ENCODE data around the gene LGMN. TPM values are rescaled to one million over a fixed set of nuclear protein-coding genes. Genes with fewer than 3 reads are reported as not detected.

LGMN gene
- total and polyA plus RNA-seq, 2 experiments from 2014 or later: 60.0 to 83.5 TPM

DNA sequence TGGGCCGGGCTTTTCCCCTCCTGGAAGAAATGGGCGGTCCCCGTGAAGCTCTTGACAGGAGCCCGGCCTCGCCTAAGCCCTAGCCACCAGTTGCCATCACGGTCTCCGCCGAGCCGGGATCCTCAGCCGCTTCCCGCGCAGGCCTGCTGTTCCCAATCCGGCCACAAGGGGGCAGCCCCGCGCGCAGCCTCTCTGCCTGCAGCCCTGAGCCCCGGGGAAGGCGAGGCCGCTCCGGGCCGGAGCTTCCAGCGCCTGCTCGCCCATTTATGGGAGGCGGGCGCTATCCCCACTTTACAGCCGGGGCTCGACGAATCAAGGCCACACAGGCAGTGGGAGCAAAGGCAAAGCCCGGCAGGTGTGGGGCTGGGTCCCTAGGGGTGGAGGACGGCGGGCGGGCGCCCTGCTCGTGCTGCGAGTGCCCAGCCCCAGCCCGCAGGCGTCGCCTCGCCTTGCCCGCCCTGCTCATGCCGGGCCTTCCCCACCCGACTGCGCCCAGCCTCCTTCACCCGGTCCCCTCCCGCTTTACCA, 61.5 kb downstream of the LGMN start:
- Histone ChIP-seq H3K36me3 (ENCODE audit: insufficient read depth) (no peaks in the 10 kb centered on the region), H3K79me2 (replicated peaks; ENCODE audit: insufficient read depth) (no peaks in the 10 kb centered on the region), H3K9me2 (ENCODE audit: insufficient read depth) (no peaks in the 10 kb centered on the region), H3K4me2 (peak overlapping the region; percentile 81), H3K4me1 (ENCODE audit: insufficient read depth) (no peaks in the 10 kb centered on the region), H4K20me1 (replicated peaks; ENCODE audit: insufficient read depth) (no peaks in the 10 kb centered on the region), H2AFZ (peak overlapping the region; percentile 90), H3F3A (replicated peaks; ENCODE audit: low read depth) (no peaks in the 10 kb centered on the region), H3K4me3 (peak overlapping the region; percentile 63), H3K27me3 (ENCODE audit: insufficient read depth) (peaks cover 23% of the 10 kb centered on the region), H3K27ac (ENCODE audit: low read depth) (no peak overlapping the region)
- no peaks in the 10 kb centered on the region for H3K4me1 Mint-ChIP-seq
- ATAC-seq (peak; percentile 79), DNase-seq (ENCODE audit: low spot score) (peak; percentile 88)
- TF ChIP-seq NANOG (IDR thresholded peaks at IDR 0.05; ENCODE audit: borderline replicate concordance) (no peak), JUNB (IDR thresholded peaks at IDR 0.05; ENCODE audit: unreplicated experiment) (no peak), CTCF (conservative IDR thresholded peaks at IDR 0.05; ENCODE audit: low read depth in 2 of 2) (peak; percentile 76 to 87), POLR2AphosphoS5 (IDR thresholded peaks at IDR 0.05; ENCODE audit: low read depth) (0 out of 2 replicates have a peak, but pooled peaks have one; percentile 24), EZH2 (IDR thresholded peaks at IDR 0.05; ENCODE audit: low read depth, unreplicated experiment) (peak; percentile 33)
- TF ChIP-seq, protein P1, sequence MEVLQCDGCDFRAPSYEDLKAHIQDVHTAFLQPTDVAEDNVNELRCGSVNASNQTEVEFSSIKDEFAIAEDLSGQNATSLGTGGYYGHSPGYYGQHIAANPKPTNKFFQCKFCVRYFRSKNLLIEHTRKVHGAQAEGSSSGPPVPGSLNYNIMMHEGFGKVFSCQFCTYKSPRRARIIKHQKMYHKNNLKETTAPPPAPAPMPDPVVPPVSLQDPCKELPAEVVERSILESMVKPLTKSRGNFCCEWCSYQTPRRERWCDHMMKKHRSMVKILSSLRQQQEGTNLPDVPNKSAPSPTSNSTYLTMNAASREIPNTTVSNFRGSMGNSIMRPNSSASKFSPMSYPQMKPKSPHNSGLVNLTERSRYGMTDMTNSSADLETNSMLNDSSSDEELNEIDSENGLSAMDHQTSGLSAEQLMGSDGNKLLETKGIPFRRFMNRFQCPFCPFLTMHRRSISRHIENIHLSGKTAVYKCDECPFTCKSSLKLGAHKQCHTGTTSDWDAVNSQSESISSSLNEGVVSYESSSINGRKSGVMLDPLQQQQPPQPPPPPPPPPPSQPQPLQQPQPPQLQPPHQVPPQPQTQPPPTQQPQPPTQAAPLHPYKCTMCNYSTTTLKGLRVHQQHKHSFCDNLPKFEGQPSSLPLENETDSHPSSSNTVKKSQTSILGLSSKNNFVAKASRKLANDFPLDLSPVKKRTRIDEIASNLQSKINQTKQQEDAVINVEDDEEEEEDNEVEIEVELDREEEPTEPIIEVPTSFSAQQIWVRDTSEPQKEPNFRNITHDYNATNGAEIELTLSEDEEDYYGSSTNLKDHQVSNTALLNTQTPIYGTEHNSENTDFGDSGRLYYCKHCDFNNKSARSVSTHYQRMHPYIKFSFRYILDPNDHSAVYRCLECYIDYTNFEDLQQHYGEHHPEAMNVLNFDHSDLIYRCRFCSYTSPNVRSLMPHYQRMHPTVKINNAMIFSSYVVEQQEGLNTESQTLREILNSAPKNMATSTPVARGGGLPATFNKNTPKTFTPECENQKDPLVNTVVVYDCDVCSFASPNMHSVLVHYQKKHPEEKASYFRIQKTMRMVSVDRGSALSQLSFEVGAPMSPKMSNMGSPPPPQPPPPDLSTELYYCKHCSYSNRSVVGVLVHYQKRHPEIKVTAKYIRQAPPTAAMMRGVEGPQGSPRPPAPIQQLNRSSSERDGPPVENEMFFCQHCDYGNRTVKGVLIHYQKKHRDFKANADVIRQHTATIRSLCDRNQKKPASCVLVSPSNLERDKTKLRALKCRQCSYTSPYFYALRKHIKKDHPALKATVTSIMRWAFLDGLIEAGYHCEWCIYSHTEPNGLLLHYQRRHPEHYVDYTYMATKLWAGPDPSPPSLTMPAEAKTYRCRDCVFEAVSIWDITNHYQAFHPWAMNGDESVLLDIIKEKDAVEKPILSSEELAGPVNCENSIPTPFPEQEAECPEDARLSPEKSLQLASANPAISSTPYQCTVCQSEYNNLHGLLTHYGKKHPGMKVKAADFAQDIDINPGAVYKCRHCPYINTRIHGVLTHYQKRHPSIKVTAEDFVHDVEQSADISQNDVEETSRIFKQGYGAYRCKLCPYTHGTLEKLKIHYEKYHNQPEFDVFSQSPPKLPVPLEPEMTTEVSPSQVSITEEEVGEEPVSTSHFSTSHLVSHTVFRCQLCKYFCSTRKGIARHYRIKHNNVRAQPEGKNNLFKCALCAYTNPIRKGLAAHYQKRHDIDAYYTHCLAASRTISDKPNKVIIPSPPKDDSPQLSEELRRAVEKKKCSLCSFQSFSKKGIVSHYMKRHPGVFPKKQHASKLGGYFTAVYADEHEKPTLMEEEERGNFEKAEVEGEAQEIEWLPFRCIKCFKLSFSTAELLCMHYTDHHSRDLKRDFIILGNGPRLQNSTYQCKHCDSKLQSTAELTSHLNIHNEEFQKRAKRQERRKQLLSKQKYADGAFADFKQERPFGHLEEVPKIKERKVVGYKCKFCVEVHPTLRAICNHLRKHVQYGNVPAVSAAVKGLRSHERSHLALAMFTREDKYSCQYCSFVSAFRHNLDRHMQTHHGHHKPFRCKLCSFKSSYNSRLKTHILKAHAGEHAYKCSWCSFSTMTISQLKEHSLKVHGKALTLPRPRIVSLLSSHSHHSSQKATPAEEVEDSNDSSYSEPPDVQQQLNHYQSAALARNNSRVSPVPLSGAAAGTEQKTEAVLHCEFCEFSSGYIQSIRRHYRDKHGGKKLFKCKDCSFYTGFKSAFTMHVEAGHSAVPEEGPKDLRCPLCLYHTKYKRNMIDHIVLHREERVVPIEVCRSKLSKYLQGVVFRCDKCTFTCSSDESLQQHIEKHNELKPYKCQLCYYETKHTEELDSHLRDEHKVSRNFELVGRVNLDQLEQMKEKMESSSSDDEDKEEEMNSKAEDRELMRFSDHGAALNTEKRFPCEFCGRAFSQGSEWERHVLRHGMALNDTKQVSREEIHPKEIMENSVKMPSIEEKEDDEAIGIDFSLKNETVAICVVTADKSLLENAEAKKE (CRISPR knock-in tag; IDR thresholded peaks at IDR 0.05): no peak
- H3K9me3 Mint-ChIP-seq: no peaks in the 10 kb centered on the region
- peaks cover 23% of the 10 kb centered on the region for H3K27me3 Mint-ChIP-seq (ENCODE audit: insufficient read depth, low read depth, poor library complexity)
- peak overlapping the region; percentile 55; the same call in 2 of the 3 replicates for H3K4me3 Mint-ChIP-seq
- H3K27ac Mint-ChIP-seq: no peak overlapping the region
- H3K36me3 Mint-ChIP-seq (ENCODE audit: low read depth): no peaks in the 10 kb centered on the region

Data from GM23338 (cell line).